HG03575 (cell line): ENCODE data around the gene PUM2.
A peak's percentile ranks its signal among the peaks of the same experiment; 100 is the strongest.

Experiments
- ATAC-seq: cut with Tn5 transposase; IDR thresholded peaks from one replicate; pipeline ENCODE4 v1.9.1; 2021; ENCODE audit not compliant: unreplicated experiment, insufficient number of reproducible peaks, low FRiP score; ENCODE audit errors: extremely low read depth

Gene PUM2

GRCh38 chr2:20212459-20212870 is 138.2 kb downstream of the PUM2 start:
- no peak for ATAC-seq

GRCh38 chr2:20211860-20212458 is 138.7 kb downstream of the PUM2 start:
- ATAC-seq: no peak

GRCh38 chr2:20211420-20211819 is 139.2 kb downstream of the PUM2 start:
- no peak for ATAC-seq

GRCh38 chr2:20210462-20210861 is 140.2 kb downstream of the PUM2 start:
- ATAC-seq: no peak

GRCh38 chr2:20209373-20210109 is 141.1 kb downstream of the PUM2 start:
- ATAC-seq: no peak

GRCh38 chr2:20208476-20208859 is 142.2 kb downstream of the PUM2 start:
- ATAC-seq: no peak

- peak; percentile 67 for ATAC-seq
These were observed 143.6 kb downstream of the PUM2 start for GRCh38 chr2:20207051-20207450.

GRCh38 chr2:20205915-20206524 is 144.6 kb downstream of the PUM2 start:
- ATAC-seq: no peak

GRCh38 chr2:20205069-20205468 is 145.6 kb downstream of the PUM2 start:
- no peak for ATAC-seq

GRCh38 chr2:20203521-20204225 is 147.0 kb downstream of the PUM2 start:
- no peak for ATAC-seq

GRCh38 chr2:20203072-20203471 is 147.6 kb downstream of the PUM2 start:
- no peak for ATAC-seq

GRCh38 chr2:20201671-20202070 is 149.0 kb downstream of the PUM2 start:
- ATAC-seq: no peak

GRCh38 chr2:20200697-20201555 is 149.7 kb downstream of the PUM2 start:
- ATAC-seq: no peak

- no peak for ATAC-seq
These were observed 150.9 kb downstream of the PUM2 start for GRCh38 chr2:20199633-20200270.

- no peak for ATAC-seq
These were observed 151.6 kb downstream of the PUM2 start for GRCh38 chr2:20198796-20199632.
